Activated CD4-positive, alpha-beta T cell treated with anti-CD3 and anti-CD28 coated beads for 48 hours (primary cell): Measurements from ENCODE around the gene VASP.
"Not testable (repeated sequence)": the region's sequence is repeated elsewhere in the genome, so short reads cannot be mapped to it uniquely, and the experiment has no call there.

ENCODE experiments used
- DNase-seq: peaks from one replicate; pipeline ENCODE4 v3.0.0-alpha.2; 2020

The VASP gene

GRCh38 chr19:45498411-45499195, 8.7 kb upstream of the VASP start, which contains the start of gene PPM1N:
Gene PPM1N (plus strand): TSS chr19:45498443. CDS start chr19:45498473, 30 bp downstream.
- peak; percentile 74 for DNase-seq

GRCh38 chr19:45499196-45500180, 7.8 kb upstream of the VASP start:
- DNase-seq: peak; percentile 88

- DNase-seq: no peak
Observed at GRCh38 chr19:45500918-45501729, 6.2 kb upstream of the VASP start.

- no peak for DNase-seq
Observed at GRCh38 chr19:45501730-45502014, 5.6 kb upstream of the VASP start.

GRCh38 chr19:45502111-45502510, 5.2 kb upstream of the VASP start:
- no peak for DNase-seq

GRCh38 chr19:45503909-45504308, 3.4 kb upstream of the VASP start:
- no peak for DNase-seq

GRCh38 chr19:45505151-45505995, 1.9 kb upstream of the VASP start:
- no peak for DNase-seq

GRCh38 chr19:45505996-45506245, 1.4 kb upstream of the VASP start:
- no peak for DNase-seq

GRCh38 chr19:45506246-45506988, 862 bp upstream of the VASP start:
- DNase-seq: peak; percentile 100

- no peak for DNase-seq
Observed at GRCh38 chr19:45507872-45508416, 665 bp downstream of the VASP start.

GRCh38 chr19:45508417-45508860, 1.2 kb downstream of the VASP start:
- peak; percentile 66 for DNase-seq

- peak; percentile 44 for DNase-seq
Observed at GRCh38 chr19:45508861-45509691, 1.8 kb downstream of the VASP start.

GRCh38 chr19:45509692-45510015, 2.4 kb downstream of the VASP start:
- DNase-seq: no peak

- not testable (repeated sequence) for DNase-seq
Observed at GRCh38 chr19:45510352-45510751, 3.1 kb downstream of the VASP start.

- DNase-seq: no peak
Observed at GRCh38 chr19:45511074-45511473, 3.8 kb downstream of the VASP start.

GRCh38 chr19:45512881-45513483, 5.7 kb downstream of the VASP start:
- no peak for DNase-seq

GRCh38 chr19:45514376-45515051, 7.2 kb downstream of the VASP start:
- DNase-seq: no peak

- DNase-seq: no peak
Observed at GRCh38 chr19:45515081-45515624, 7.9 kb downstream of the VASP start.

- DNase-seq: peak; percentile 39
Observed at GRCh38 chr19:45515807-45516401, 8.6 kb downstream of the VASP start.
